GM10266 (cell line): ENCODE measurements around the gene FTMT.

Source experiments
- DNase-seq: peaks from one replicate; pipeline ENCODE4 v3.0.0; 2012; ENCODE audit errors: extremely low spot score
- CTCF ChIP-seq: IDR thresholded peaks from 2 replicates; pipeline ENCODE4 v1.5.1; 2012; ENCODE audit warnings: mild to moderate bottlenecking, low read depth; ENCODE audit not compliant: control insufficient read depth, insufficient read depth; ENCODE audit errors: missing control alignments

FTMT gene

GRCh38 chr5:121841892-121842291 is 9.8 kb upstream of the FTMT start:
- DNase-seq = no peak
- TF ChIP-seq CTCF = no peak

- TF ChIP-seq CTCF = no peak
- no peak for DNase-seq
Measured at GRCh38 chr5:121850272-121850671, 1.4 kb upstream of the FTMT start.

GRCh38 chr5:121853850-121854249 is 2.2 kb downstream of the FTMT start:
- TF ChIP-seq CTCF = no peak
- no peak for DNase-seq

- TF ChIP-seq CTCF = no peak
- DNase-seq = no peak
Measured at GRCh38 chr5:121862801-121863200, 11.1 kb downstream of the FTMT start.

- no peak for DNase-seq
- TF ChIP-seq CTCF = no peak
Measured at GRCh38 chr5:121863753-121864285, 12.1 kb downstream of the FTMT start.

- TF ChIP-seq CTCF = no peak
- no peak for DNase-seq
Measured at GRCh38 chr5:121867403-121867802, 15.7 kb downstream of the FTMT start.

- DNase-seq = no peak
Measured at GRCh38 chr5:121870489-121870888, 18.8 kb downstream of the FTMT start.

More at GRCh38 chr5:121870489-121870888, 18.8 kb downstream of the FTMT start:
- no peak for TF ChIP-seq CTCF
